ENCODE measurements around the gene JOSD1.
A peak's percentile ranks its signal among the peaks of the same experiment; 100 is the strongest.
"Not testable (repeated sequence)": the region's sequence is repeated elsewhere in the genome, so short reads cannot be mapped to it uniquely, and the experiment has no call there.

Gene JOSD1

DNA sequence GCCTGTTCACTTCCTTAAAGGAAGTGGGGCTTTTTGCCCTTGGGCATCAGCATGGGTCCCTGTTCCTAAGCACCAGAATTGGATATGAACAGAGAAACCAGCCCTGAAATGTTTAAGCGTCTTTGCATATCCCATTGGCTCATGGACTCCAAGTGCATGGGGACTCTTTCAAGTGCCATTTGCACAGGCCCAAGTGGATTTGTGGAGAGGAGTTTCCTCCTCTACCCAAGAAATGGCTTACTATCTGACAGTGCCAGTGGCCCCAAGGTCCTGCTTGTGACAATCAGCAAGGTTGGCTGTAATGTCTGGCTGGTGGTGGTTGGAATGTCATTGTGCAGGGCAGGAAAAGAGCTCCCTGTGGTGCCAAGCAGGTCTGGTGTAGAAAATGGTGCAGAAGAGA lies 15.0 kb downstream of the JOSD1 start:
- no peak for DNase-seq

GRCh38 chr22:38684895-38685294 lies 15.8 kb downstream of the JOSD1 start:
- no peak for DNase-seq

- DNase-seq, result peak; percentile 85
Observed at GRCh38 chr22:38681582-38682335, 19.0 kb downstream of the JOSD1 start, which contains the start of gene TOMM22. Gene TOMM22, plus strand, starts transcription at chr22:38681957. Its CDS starts 22 bp downstream, at chr22:38681979.

GRCh38 chr22:38675833-38676232 lies 24.9 kb downstream of the JOSD1 start:
- no peak for DNase-seq

- no peak for DNase-seq
Observed at GRCh38 chr22:38674888-38675287, 25.9 kb downstream of the JOSD1 start.

DNA sequence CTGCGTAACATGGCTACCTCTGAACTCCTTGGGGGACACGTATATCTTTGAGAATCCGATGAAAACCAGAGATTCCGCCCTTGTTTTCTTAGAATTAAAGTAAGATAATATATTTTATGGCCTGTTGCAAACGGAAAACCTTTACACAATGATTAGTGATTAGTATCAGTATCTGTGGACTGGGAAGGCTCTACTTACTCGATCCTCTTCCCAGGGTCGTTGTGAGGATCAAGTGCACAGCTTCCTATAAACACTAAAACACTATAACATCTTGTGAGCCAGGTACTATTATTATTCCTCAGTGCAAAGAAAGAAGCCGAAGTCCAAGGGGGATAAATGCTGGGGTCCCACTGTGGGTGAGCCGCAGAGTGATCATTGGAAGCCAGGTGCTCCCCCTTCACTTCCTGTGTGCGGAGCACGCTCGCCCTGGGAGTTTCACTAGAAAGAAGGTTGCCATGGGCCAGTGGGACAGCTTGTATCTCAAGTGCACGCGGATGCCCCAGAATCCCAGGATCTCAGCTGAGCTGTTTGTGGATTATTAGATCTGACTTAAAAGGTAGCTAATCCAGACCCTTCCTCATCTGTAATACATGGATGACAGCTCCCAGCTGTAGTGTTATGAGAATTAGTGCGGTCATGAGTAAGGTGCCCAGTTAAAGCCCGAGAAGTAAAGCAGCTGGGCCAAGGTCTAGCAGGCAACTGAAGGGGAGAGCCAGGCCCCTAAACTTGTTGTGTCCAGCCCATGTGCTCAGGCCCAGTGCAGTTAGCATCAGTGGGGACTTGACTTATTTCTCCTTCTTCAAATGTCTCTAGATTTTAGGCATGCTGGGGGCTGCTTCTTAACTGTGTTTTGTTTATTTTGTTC lies 43.5 kb downstream of the JOSD1 start:
- DNase-seq, result no peak

DNA sequence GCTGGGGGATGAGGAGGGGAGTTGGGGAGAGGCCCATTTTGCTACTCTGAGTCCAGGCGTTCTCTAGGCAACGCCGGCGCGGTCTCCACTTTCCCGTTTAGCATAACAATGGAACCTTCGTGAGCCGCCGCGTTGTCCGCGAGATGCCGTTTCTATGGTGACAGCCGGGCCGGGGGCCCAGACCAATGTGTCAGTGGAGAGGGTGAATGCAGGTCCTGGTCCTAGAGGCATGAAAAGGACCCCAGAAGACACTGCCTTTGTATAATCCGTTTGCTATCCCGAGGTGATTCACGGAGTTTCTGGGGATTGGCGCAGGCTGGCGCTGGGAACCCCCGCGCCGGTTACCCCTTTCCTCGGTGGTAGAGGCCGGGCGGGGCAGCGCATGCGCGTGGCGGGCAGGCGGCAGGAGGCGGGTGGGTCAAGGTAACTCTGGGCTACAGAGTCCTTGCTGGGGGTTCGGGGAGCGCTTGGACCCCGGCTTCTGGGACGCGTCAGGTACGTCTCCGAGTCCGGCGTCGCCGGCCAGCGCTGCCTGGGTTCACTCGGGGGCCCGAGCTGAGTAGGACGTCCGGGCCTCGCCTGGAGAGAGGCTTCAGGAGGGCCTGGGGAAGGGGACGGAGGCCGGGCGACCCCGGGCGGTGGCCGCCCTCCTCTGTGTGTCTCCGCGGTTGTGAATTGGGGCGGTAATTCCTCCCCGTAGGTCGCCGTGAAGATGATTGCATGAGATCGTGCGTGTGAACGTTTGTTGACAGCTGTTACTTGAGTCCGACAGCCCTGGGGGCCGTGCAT lies 44.3 kb downstream of the JOSD1 start, which contains the start of the genes CBY1 and FAM227A:
Gene CBY1, plus strand, starts transcription at position 383 of the 789 bp plus-strand sequence. CDS start 11,417 bp downstream, outside the sequence.
Gene FAM227A, minus strand, starts transcription at position 137 of the 789 bp plus-strand sequence. CDS start 6,224 bp downstream, outside the sequence.
- DNase-seq, result peak; percentile 99

- no peak for DNase-seq
Observed at GRCh38 chr22:38655519-38656255, 45.1 kb downstream of the JOSD1 start.

DNA sequence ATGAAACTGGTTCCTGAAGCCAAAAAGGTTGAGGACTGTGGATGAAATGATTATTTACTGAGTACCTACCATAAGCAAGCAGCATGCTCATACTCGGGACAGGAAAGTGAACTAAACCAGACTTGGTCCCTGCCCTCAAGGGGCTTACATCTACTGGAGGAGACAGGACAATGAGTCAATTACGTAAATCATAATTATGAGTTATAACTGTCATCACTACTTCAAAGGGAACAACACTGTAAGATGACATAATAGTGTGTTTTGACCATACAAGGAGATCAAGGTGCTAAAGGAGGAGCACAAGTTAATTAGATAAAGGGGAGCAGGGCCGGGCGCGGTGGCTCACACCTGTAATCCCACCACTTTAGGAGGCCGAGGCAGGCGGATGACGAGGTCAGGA lies 47.0 kb downstream of the JOSD1 start:
- no peak for DNase-seq

- DNase-seq, result no peak
Observed at GRCh38 chr22:38652859-38653258, 47.9 kb downstream of the JOSD1 start.

GRCh38 chr22:38649841-38650522 lies 50.8 kb downstream of the JOSD1 start:
- DNase-seq, result no peak

DNA sequence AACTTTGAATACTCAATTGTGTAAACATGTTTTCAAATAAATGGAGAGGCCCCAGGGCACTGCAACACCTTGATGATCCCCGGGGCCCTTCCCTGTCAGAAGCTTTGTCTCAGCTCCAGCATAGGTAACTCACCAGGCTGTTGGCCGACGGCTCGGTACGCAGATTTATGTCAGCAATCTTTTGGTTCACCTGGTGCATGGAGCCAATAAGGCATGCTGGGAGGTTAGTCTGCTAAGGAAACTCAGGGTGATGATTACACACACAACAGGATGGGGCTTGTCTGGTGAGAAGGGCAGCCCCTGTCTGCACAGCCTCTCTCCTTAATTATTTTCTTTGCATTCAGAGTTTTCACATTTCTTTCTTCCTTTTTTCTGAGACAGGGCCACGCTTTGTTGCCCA lies 55.3 kb downstream of the JOSD1 start:
- no peak for DNase-seq

DNA sequence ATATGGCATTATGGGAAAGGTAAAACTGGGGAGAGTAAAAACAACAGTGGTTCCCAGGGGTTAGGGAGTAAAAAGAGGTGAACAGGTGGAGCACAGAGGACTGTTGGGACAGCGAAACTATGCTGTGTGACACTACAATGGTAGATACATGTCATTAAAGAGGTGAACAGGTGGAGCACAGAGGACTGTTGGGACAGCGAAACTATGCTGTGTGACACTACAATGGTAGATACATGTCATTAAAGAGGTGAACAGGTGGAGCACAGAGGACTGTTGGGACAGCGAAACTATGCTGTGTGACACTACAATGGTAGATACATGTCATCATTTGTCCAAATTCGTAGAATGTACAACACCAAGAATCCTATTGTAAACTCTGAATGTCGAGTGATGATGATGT lies 56.5 kb downstream of the JOSD1 start:
- DNase-seq, result not testable (repeated sequence)

DNA sequence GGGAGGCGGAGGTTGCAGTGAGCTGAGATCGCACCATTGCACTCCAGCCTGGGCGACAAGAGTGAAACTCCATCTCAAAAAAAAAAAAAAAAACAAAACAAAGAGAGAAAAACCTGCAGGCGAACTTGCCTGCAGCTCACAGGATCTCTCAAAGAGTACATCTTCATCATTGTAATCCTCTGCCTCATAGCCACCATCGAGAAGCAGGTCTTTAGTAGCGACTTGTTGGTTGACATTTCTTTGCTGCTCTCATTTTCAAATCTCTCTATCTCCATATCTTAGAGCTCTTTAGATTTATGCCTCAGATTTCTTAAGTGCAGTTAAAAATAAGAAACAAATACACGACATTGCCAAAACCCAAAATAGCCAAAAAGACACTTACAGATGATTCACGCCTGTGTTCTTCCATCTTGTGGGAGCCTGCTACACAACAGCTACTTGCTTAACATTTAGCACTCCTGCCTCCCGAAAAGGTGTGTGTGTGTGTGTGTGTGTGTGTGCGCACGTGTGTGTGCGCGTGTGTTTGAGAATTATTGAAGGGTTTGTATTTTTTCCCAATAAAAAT lies 59.2 kb downstream of the JOSD1 start:
- no peak for DNase-seq

DNA sequence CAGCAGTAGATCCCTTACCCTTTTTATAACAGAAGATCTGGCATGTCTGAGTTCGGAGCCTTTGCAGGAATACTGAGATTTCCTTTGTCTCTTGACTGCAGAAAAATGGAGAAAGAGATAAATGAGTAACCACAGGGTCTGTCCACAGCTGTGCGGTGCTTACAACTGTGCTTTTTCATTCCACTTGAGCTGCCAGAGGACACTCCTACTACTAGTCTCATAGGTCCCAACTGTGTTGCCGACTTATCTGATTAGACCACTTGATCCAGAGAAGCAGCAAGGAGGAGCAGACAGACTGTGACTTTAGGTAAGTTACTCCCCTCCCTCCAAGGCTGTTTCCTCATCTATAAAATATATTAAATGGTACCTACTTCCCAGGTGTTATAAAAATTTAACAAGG lies 62.0 kb downstream of the JOSD1 start:
- DNase-seq, result no peak

DNA sequence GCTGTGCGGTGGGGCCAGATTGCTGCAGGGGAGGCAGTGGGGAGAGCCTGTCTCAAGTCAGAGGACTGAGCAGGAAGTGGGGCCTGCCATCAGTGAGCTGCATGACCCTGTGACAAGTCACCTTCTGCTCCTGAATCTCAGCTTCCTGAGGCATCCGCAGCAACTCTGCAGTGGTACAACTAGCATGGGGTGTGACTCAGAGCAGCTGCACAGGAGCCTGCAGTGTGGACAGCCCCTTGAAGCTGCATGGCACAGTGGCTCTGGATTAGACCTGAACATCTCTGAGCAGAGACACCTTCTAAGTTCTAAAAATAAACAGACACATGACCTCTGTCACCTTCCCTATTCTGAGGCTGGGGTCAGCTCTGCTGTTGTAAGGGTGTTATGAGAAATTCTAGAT lies 62.5 kb downstream of the JOSD1 start:
- DNase-seq, result no peak

All from right kidney (tissue), 1 donor.